K562 (cell line): Measurements from ENCODE around the gene FRMD4B.

ENCODE experiments used
- BRCA1 ChIP-seq, 2 experiments: fragments of 450-650 bp in 1 of 2; sonication (generic) in 1 of 2; formaldehyde crosslinking in 1 of 2; IDR thresholded peaks; 2 replicates each; pipeline versions ENCODE4 v1.5.0 to v1.6.1; 2017 to 2020; ENCODE audit warnings: mild to moderate bottlenecking in 1 of 2, missing genetic modification reagents in 1 of 2
- CEBPB ChIP-seq: fragments of 450-650 bp; IDR thresholded peaks from 2 replicates; pipeline ENCODE4 v1.6.1; 2016; ENCODE audit warnings: missing genetic modification characterization, missing compliant biosample characterization
- KDM1A ChIP-seq, 2 experiments: fragments of 450-650 bp; IDR thresholded peaks; 2 replicates each; pipeline ENCODE4 v1.6.1; 2016; ENCODE audit warnings: mild to moderate bottlenecking in 2 of 2
- RCOR1 ChIP-seq, 2 experiments: IDR thresholded peaks; 2 replicates each; pipeline ENCODE4 v1.6.1; 2012; ENCODE audit warnings: low read depth in 2 of 2, low read length in 2 of 2, borderline replicate concordance in 1 of 2, improper control_type of control experiment in 1 of 2
- TF ChIP-seq, protein P1 (sequence below), 2 experiments: fragments of 450-650 bp; formaldehyde crosslinking in 1 of 2; IDR thresholded peaks; 2 replicates each; pipeline versions ENCODE4 v1.4.0 to v1.6.1; 2014 to 2020; ENCODE audit warnings: mild to moderate bottlenecking in 2 of 2, borderline replicate concordance in 1 of 2, low read depth in 1 of 2
- TF ChIP-seq, protein P2 (sequence below), 3 experiments: fragments of 200-800 bp in 1 of 3; fragments of 250-450 bp in 1 of 3; fragments of 450-650 bp in 1 of 3; sonication (Bioruptor Pico) in 1 of 3; sonication (Bioruptor generic) in 1 of 3; formaldehyde crosslinking in 1 of 3; IDR thresholded peaks; 2 replicates each; pipeline versions ENCODE4 v1.6.1 to v1.8.0; 2016 to 2022; ENCODE audit warnings: mild to moderate bottlenecking in 2 of 3, missing genetic modification characterization in 2 of 3, missing compliant biosample characterization in 1 of 3, moderate library complexity in 1 of 3

DNA sequence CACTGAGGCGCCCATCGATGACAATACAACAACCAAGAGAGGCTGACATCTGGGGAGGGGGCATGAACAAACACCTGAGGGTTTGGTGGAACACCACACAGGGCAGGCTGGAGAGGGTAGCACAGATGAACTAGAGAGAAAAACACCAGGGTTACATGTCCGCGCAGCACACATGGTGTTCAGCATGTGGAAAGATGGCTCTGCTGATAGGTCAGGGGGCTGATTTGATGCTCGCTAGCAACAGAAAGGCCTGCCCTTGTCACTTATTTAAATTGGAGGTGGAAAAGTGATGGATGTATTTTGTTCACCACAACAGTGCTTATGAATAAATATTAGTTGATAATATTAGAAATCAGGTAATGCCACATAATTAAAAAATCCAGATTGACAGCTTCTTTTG is 67.5 kb downstream of the FRMD4B start:
- TF ChIP-seq, protein P1, sequence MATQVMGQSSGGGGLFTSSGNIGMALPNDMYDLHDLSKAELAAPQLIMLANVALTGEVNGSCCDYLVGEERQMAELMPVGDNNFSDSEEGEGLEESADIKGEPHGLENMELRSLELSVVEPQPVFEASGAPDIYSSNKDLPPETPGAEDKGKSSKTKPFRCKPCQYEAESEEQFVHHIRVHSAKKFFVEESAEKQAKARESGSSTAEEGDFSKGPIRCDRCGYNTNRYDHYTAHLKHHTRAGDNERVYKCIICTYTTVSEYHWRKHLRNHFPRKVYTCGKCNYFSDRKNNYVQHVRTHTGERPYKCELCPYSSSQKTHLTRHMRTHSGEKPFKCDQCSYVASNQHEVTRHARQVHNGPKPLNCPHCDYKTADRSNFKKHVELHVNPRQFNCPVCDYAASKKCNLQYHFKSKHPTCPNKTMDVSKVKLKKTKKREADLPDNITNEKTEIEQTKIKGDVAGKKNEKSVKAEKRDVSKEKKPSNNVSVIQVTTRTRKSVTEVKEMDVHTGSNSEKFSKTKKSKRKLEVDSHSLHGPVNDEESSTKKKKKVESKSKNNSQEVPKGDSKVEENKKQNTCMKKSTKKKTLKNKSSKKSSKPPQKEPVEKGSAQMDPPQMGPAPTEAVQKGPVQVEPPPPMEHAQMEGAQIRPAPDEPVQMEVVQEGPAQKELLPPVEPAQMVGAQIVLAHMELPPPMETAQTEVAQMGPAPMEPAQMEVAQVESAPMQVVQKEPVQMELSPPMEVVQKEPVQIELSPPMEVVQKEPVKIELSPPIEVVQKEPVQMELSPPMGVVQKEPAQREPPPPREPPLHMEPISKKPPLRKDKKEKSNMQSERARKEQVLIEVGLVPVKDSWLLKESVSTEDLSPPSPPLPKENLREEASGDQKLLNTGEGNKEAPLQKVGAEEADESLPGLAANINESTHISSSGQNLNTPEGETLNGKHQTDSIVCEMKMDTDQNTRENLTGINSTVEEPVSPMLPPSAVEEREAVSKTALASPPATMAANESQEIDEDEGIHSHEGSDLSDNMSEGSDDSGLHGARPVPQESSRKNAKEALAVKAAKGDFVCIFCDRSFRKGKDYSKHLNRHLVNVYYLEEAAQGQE (IDR thresholded peaks at IDR 0.05; ENCODE audit: borderline replicate concordance), result no peak
- TF ChIP-seq, protein P1 (CRISPR knock-in tag; IDR thresholded peaks at IDR 0.05; ENCODE audit: low read depth), result no peak
- TF ChIP-seq RCOR1 (IDR thresholded peaks at IDR 0.05; ENCODE audit: borderline replicate concordance in 1 of 2, low read depth in 2 of 2, low read length in 2 of 2) (no peak), CEBPB (no peak), BRCA1 (IDR thresholded peaks at IDR 0.05) (no peak), BRCA1 (CRISPR knock-in tag; IDR thresholded peaks at IDR 0.05) (no peak), KDM1A (IDR thresholded peaks at IDR 0.05) (no peak)
- TF ChIP-seq, protein P2, sequence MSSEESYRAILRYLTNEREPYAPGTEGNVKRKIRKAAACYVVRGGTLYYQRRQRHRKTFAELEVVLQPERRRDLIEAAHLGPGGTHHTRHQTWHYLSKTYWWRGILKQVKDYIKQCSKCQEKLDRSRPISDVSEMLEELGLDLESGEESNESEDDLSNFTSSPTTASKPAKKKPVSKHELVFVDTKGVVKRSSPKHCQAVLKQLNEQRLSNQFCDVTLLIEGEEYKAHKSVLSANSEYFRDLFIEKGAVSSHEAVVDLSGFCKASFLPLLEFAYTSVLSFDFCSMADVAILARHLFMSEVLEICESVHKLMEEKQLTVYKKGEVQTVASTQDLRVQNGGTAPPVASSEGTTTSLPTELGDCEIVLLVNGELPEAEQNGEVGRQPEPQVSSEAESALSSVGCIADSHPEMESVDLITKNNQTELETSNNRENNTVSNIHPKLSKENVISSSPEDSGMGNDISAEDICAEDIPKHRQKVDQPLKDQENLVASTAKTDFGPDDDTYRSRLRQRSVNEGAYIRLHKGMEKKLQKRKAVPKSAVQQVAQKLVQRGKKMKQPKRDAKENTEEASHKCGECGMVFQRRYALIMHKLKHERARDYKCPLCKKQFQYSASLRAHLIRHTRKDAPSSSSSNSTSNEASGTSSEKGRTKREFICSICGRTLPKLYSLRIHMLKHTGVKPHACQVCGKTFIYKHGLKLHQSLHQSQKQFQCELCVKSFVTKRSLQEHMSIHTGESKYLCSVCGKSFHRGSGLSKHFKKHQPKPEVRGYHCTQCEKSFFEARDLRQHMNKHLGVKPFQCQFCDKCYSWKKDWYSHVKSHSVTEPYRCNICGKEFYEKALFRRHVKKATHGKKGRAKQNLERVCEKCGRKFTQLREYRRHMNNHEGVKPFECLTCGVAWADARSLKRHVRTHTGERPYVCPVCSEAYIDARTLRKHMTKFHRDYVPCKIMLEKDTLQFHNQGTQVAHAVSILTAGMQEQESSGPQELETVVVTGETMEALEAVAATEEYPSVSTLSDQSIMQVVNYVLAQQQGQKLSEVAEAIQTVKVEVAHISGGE (CRISPR knock-in tag; IDR thresholded peaks at IDR 0.05), result no peak
